Neural crest cell (in vitro differentiated cells): Measurements from ENCODE around the gene GRIK3. TPM values are rescaled to one million over a fixed set of nuclear protein-coding genes. Genes with fewer than 3 reads are reported as not detected.
A peak's percentile ranks its signal among the peaks of the same experiment; 100 is the strongest.

ENCODE experiments used
- DNase-seq: peaks from one replicate; pipeline ENCODE4 v3.0.0; 2021; ENCODE audit warnings: low read depth, mixed read lengths, low spot score
- H3K27ac Mint-ChIP-seq: one replicate; pipeline ENCODE4 v1.8.0; 2021; ENCODE audit warnings: mild to moderate bottlenecking, mixed read lengths; ENCODE audit not compliant: unreplicated experiment
- H3K27me3 Mint-ChIP-seq: 2 replicates; pipeline ENCODE4 v1.8.0; 2021; ENCODE audit warnings: low read depth, mild to moderate bottlenecking, mixed read lengths
- H3K36me3 Mint-ChIP-seq: 2 replicates; pipeline ENCODE4 v1.8.0; 2021; ENCODE audit warnings: low read depth, mild to moderate bottlenecking, mixed read lengths
- H3K4me1 Mint-ChIP-seq: 2 replicates; pipeline ENCODE4 v1.8.0; 2021; ENCODE audit warnings: mixed read lengths
- H3K4me3 Mint-ChIP-seq: one replicate; pipeline ENCODE4 v1.8.0; 2021; ENCODE audit warnings: mild to moderate bottlenecking, mixed read lengths
- H3K9me3 Mint-ChIP-seq: 2 replicates; pipeline ENCODE4 v1.8.0; 2021; ENCODE audit warnings: mixed read lengths
- CTCF ChIP-seq: fragments of 200-600 bp; sonication (generic); conservative IDR thresholded peaks from 2 replicates; pipeline ENCODE4 v1.5.0; 2021; ENCODE audit warnings: antibody characterized with exemption, mild to moderate bottlenecking
- total RNA-seq: library from RNA; stranded (reverse); gene quantifications from 2 replicates; pipeline ENCODE4 v1.2.1, GENCODE V29; 2021

The GRIK3 gene
- total RNA-seq, 1 donor from 2014 or later: 2.4 TPM

GRCh38 chr1:36992139-36992943 is 42.0 kb downstream of the GRIK3 start:
- no peak overlapping the region for H3K4me3 Mint-ChIP-seq
- no peaks in the 10 kb centered on the region for H3K9me3 Mint-ChIP-seq
- H3K27me3 Mint-ChIP-seq: no peaks in the 10 kb centered on the region
- H3K4me1 Mint-ChIP-seq: peaks cover 33% of the 10 kb centered on the region
- H3K36me3 Mint-ChIP-seq: no peaks in the 10 kb centered on the region
- no peak for TF ChIP-seq CTCF
- DNase-seq: no peak
- peak overlapping the region; percentile 31 for H3K27ac Mint-ChIP-seq

GRCh38 chr1:36991551-36991950 is 42.8 kb downstream of the GRIK3 start:
- no peak for TF ChIP-seq CTCF
- no peaks in the 10 kb centered on the region for H3K36me3 Mint-ChIP-seq
- H3K4me3 Mint-ChIP-seq: no peak overlapping the region
- no peaks in the 10 kb centered on the region for H3K27me3 Mint-ChIP-seq
- peaks cover 35% of the 10 kb centered on the region for H3K4me1 Mint-ChIP-seq
- H3K27ac Mint-ChIP-seq: no peak overlapping the region
- no peak for DNase-seq
- no peaks in the 10 kb centered on the region for H3K9me3 Mint-ChIP-seq

GRCh38 chr1:36990928-36991327 is 43.4 kb downstream of the GRIK3 start:
- TF ChIP-seq CTCF: no peak
- Mint-ChIP-seq H3K4me3 (no peak overlapping the region), H3K9me3 (no peaks in the 10 kb centered on the region), H3K4me1 (peaks cover 35% of the 10 kb centered on the region), H3K27me3 (no peaks in the 10 kb centered on the region), H3K36me3 (no peaks in the 10 kb centered on the region), H3K27ac (no peak overlapping the region)
- no peak for DNase-seq

GRCh38 chr1:36989241-36989640 is 45.1 kb downstream of the GRIK3 start:
- DNase-seq: peak; percentile 3
- peak overlapping the region; percentile 40 for H3K4me3 Mint-ChIP-seq
- no peaks in the 10 kb centered on the region for H3K9me3 Mint-ChIP-seq
- no peaks in the 10 kb centered on the region for H3K36me3 Mint-ChIP-seq
- TF ChIP-seq CTCF: no peak
- H3K27me3 Mint-ChIP-seq: no peaks in the 10 kb centered on the region
- peaks cover 40% of the 10 kb centered on the region for H3K4me1 Mint-ChIP-seq
- peak overlapping the region; percentile 16 for H3K27ac Mint-ChIP-seq

GRCh38 chr1:36988741-36989193 is 45.5 kb downstream of the GRIK3 start:
- DNase-seq: peak; percentile 34
- Mint-ChIP-seq H3K36me3 (no peaks in the 10 kb centered on the region), H3K27ac (peak overlapping the region; percentile 16), H3K27me3 (no peaks in the 10 kb centered on the region), H3K4me1 (peaks cover 40% of the 10 kb centered on the region), H3K4me3 (peak overlapping the region; percentile 40), H3K9me3 (no peaks in the 10 kb centered on the region)
- TF ChIP-seq CTCF: no peak
